Panc1 (cell line): Measurements from ENCODE around the gene ICOSLG.

Experiments
- CTCF ChIP-seq: fragments of 450-650 bp; IDR thresholded peaks from 2 replicates; pipeline ENCODE4 v1.5.1; 2017; ENCODE audit warnings: mild to moderate bottlenecking
- POLR2AphosphoS5 ChIP-seq: IDR thresholded peaks from 2 replicates; pipeline ENCODE4 v1.6.1; 2012; ENCODE audit warnings: mild to moderate bottlenecking, low read depth, low read length, moderate library complexity

- no peak for TF ChIP-seq CTCF
- no peak for TF ChIP-seq POLR2AphosphoS5
These were observed 43.2 kb upstream of the ICOSLG start for GRCh38 chr21:44283948-44284347.
